Measurements from ENCODE around the gene CHL1. TPM values are rescaled to one million over a fixed set of nuclear protein-coding genes. Genes with fewer than 3 reads are reported as not detected.

Gene CHL1
- total and polyA plus RNA-seq, 2 experiments from 2014 or later, result 1.4 to 1.9 TPM

DNA sequence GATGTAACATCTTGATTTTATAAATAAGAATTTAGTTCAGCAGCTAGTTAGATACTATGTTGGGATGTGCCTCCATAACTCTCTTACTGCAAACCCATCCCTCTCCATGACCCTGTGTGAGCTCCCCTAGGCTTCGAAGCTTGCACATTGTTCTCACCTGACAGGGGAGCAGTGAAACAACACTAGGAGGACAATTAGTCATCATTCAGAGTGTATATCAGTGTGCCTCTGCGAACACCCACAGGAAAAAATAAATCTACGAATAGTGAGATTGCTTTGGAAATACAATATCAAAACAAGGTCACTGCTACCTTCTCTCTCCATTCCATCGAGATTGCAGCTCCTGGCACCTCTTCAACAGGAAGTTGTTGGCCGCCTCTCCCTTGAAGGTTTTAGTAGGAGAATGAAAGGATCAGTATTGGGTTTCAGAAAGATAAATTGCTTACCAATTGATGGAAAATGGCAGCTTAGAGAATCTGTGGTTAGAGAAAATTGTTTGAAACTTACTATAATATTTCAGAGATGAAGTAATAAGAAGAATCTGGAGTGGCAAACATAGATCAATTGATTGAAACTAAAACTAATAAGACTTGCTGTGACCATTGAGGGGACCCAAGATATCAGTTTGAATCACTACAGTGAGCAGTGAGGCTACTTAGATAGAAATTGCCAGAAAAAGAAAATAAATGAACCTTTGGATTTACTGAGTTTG, 103.2 kb downstream of the CHL1 start:
- Histone ChIP-seq H4K20me1 (replicated peaks; ENCODE audit: insufficient read depth) (no peaks in the 10 kb centered on the region), H3F3A (replicated peaks; ENCODE audit: low read depth) (no peaks in the 10 kb centered on the region), H3K36me3 (ENCODE audit: insufficient read depth) (no peaks in the 10 kb centered on the region), H3K27ac (ENCODE audit: low read depth) (no peak overlapping the region), H3K9me2 (ENCODE audit: insufficient read depth) (no peaks in the 10 kb centered on the region), H3K79me2 (replicated peaks; ENCODE audit: insufficient read depth) (no peaks in the 10 kb centered on the region), H3K4me1 (ENCODE audit: insufficient read depth) (no peaks in the 10 kb centered on the region), H3K27me3 (ENCODE audit: insufficient read depth) (no peaks in the 10 kb centered on the region), H3K4me3 (no peak overlapping the region), H2AFZ (no peak overlapping the region), H3K4me2 (no peak overlapping the region)
- DNase-seq (ENCODE audit: low spot score) (no peak), ATAC-seq (no peak)
- Mint-ChIP-seq H3K4me1 (no peaks in the 10 kb centered on the region), H3K36me3 (ENCODE audit: low read depth) (peaks cover 35% of the 10 kb centered on the region), H3K9me3 (peaks cover 98% of the 10 kb centered on the region), H3K27ac (no peak overlapping the region), H3K27me3 (ENCODE audit: insufficient read depth, low read depth, poor library complexity) (peaks cover 2% of the 10 kb centered on the region), H3K4me3 (no peak overlapping the region)
- no peak for TF ChIP-seq NANOG (IDR thresholded peaks at IDR 0.05; ENCODE audit: borderline replicate concordance)
- no peak for TF ChIP-seq STAT1 (IDR thresholded peaks at IDR 0.05; ENCODE audit: unreplicated experiment)
- TF ChIP-seq CREB1 (CRISPR knock-in tag; IDR thresholded peaks at IDR 0.05; ENCODE audit: low read depth), result no peak
- TF ChIP-seq ZNF331 (CRISPR knock-in tag; IDR thresholded peaks at IDR 0.05; ENCODE audit: low read depth), result no peak
- TF ChIP-seq POLR2AphosphoS5 (IDR thresholded peaks at IDR 0.05; ENCODE audit: low read depth), result no peak
- no peak for TF ChIP-seq EZH2phosphoT487 (IDR thresholded peaks at IDR 0.05; ENCODE audit: unreplicated experiment)
- no peak for TF ChIP-seq ZNF114 (CRISPR knock-in tag; IDR thresholded peaks at IDR 0.05)
- TF ChIP-seq, protein P1, sequence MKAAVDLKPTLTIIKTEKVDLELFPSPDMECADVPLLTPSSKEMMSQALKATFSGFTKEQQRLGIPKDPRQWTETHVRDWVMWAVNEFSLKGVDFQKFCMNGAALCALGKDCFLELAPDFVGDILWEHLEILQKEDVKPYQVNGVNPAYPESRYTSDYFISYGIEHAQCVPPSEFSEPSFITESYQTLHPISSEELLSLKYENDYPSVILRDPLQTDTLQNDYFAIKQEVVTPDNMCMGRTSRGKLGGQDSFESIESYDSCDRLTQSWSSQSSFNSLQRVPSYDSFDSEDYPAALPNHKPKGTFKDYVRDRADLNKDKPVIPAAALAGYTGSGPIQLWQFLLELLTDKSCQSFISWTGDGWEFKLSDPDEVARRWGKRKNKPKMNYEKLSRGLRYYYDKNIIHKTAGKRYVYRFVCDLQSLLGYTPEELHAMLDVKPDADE (IDR thresholded peaks at IDR 0.05), result no peak

DNA sequence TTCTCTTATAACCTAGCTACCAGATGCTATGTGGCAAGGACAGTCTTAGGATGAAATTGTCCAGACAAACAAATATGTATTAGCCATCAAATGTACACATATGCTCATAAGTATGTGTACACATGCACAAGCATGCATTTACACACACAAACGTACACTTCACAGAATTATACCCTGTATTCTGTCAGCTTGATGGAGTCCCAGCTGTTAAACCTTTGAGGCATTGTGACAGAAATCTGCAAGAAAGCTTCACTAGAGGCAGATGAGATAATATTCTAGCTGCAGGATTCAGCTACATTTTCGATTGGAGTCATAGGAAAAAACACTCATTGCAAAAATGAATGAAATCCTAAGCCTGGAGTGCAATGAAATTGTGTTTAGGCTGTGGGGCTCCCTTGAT, 110.6 kb downstream of the CHL1 start:
- no peaks in the 10 kb centered on the region for H3K27me3 ChIP-seq (ENCODE audit: insufficient read depth)
- no peaks in the 10 kb centered on the region for H3K36me3 ChIP-seq (ENCODE audit: insufficient read depth)
- H3K4me1 ChIP-seq (ENCODE audit: insufficient read depth), result no peaks in the 10 kb centered on the region
- Mint-ChIP-seq H3K4me3 (no peak overlapping the region), H3K4me1 (no peaks in the 10 kb centered on the region), H3K9me3 (peaks cover 88% of the 10 kb centered on the region), H3K27me3 (ENCODE audit: insufficient read depth, low read depth, poor library complexity) (peaks cover 4% of the 10 kb centered on the region), H3K27ac (no peak overlapping the region), H3K36me3 (ENCODE audit: low read depth) (peaks cover 33% of the 10 kb centered on the region)
- H3K4me2 ChIP-seq, result no peak overlapping the region
- DNase-seq (ENCODE audit: low spot score), result no peak
- no peaks in the 10 kb centered on the region for H3K9me2 ChIP-seq (ENCODE audit: insufficient read depth)
- no peaks in the 10 kb centered on the region for H3K79me2 ChIP-seq (replicated peaks; ENCODE audit: insufficient read depth)
- H4K20me1 ChIP-seq (replicated peaks; ENCODE audit: insufficient read depth), result no peaks in the 10 kb centered on the region
- no peak for ATAC-seq
- no peak overlapping the region for H2AFZ ChIP-seq
- no peaks in the 10 kb centered on the region for H3F3A ChIP-seq (replicated peaks; ENCODE audit: low read depth)
- no peak overlapping the region for H3K4me3 ChIP-seq
- H3K27ac ChIP-seq (ENCODE audit: low read depth), result no peak overlapping the region
- TF ChIP-seq CREB1 (CRISPR knock-in tag; IDR thresholded peaks at IDR 0.05; ENCODE audit: low read depth) (no peak), EZH2 (IDR thresholded peaks at IDR 0.05; ENCODE audit: low read depth, unreplicated experiment) (no peak), STAT1 (IDR thresholded peaks at IDR 0.05; ENCODE audit: unreplicated experiment) (no peak), POLR2AphosphoS5 (IDR thresholded peaks at IDR 0.05; ENCODE audit: low read depth) (no peak), ZNF331 (CRISPR knock-in tag; IDR thresholded peaks at IDR 0.05; ENCODE audit: low read depth) (no peak), JUNB (IDR thresholded peaks at IDR 0.05; ENCODE audit: unreplicated experiment) (no peak)
- TF ChIP-seq, protein P1 (IDR thresholded peaks at IDR 0.05), result no peak
- TF ChIP-seq, protein P2, sequence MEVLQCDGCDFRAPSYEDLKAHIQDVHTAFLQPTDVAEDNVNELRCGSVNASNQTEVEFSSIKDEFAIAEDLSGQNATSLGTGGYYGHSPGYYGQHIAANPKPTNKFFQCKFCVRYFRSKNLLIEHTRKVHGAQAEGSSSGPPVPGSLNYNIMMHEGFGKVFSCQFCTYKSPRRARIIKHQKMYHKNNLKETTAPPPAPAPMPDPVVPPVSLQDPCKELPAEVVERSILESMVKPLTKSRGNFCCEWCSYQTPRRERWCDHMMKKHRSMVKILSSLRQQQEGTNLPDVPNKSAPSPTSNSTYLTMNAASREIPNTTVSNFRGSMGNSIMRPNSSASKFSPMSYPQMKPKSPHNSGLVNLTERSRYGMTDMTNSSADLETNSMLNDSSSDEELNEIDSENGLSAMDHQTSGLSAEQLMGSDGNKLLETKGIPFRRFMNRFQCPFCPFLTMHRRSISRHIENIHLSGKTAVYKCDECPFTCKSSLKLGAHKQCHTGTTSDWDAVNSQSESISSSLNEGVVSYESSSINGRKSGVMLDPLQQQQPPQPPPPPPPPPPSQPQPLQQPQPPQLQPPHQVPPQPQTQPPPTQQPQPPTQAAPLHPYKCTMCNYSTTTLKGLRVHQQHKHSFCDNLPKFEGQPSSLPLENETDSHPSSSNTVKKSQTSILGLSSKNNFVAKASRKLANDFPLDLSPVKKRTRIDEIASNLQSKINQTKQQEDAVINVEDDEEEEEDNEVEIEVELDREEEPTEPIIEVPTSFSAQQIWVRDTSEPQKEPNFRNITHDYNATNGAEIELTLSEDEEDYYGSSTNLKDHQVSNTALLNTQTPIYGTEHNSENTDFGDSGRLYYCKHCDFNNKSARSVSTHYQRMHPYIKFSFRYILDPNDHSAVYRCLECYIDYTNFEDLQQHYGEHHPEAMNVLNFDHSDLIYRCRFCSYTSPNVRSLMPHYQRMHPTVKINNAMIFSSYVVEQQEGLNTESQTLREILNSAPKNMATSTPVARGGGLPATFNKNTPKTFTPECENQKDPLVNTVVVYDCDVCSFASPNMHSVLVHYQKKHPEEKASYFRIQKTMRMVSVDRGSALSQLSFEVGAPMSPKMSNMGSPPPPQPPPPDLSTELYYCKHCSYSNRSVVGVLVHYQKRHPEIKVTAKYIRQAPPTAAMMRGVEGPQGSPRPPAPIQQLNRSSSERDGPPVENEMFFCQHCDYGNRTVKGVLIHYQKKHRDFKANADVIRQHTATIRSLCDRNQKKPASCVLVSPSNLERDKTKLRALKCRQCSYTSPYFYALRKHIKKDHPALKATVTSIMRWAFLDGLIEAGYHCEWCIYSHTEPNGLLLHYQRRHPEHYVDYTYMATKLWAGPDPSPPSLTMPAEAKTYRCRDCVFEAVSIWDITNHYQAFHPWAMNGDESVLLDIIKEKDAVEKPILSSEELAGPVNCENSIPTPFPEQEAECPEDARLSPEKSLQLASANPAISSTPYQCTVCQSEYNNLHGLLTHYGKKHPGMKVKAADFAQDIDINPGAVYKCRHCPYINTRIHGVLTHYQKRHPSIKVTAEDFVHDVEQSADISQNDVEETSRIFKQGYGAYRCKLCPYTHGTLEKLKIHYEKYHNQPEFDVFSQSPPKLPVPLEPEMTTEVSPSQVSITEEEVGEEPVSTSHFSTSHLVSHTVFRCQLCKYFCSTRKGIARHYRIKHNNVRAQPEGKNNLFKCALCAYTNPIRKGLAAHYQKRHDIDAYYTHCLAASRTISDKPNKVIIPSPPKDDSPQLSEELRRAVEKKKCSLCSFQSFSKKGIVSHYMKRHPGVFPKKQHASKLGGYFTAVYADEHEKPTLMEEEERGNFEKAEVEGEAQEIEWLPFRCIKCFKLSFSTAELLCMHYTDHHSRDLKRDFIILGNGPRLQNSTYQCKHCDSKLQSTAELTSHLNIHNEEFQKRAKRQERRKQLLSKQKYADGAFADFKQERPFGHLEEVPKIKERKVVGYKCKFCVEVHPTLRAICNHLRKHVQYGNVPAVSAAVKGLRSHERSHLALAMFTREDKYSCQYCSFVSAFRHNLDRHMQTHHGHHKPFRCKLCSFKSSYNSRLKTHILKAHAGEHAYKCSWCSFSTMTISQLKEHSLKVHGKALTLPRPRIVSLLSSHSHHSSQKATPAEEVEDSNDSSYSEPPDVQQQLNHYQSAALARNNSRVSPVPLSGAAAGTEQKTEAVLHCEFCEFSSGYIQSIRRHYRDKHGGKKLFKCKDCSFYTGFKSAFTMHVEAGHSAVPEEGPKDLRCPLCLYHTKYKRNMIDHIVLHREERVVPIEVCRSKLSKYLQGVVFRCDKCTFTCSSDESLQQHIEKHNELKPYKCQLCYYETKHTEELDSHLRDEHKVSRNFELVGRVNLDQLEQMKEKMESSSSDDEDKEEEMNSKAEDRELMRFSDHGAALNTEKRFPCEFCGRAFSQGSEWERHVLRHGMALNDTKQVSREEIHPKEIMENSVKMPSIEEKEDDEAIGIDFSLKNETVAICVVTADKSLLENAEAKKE (CRISPR knock-in tag; IDR thresholded peaks at IDR 0.05), result no peak
